IMR-90 (cell line): ENCODE measurements around the gene AUTS2. TPM values are rescaled to one million over a fixed set of nuclear protein-coding genes. Genes with fewer than 3 reads are reported as not detected.

Experiments
- ATAC-seq: fragments of 200-7000 bp; cut with Tn5 transposase; 2 replicates; pipeline ENCODE4 v1.9.1; 2020; ENCODE audit warnings: low read depth, mild to moderate bottlenecking, moderate library complexity
- BruUV-seq: library from RNA; stranded (reverse); fragments of 400-500 nt; replicated peaks from 2 replicates; lab custom pipeline; 2021; lab: Mats Ljungman, UMichigan
- CTCF ChIA-PET: fragments of 300-600 bp; formaldehyde crosslinking; extraction: SDS; loops from one replicate; lab custom pipeline; 2021; ENCODE audit warnings: antibody characterized with exemption; lab: Yijun Ruan, JAX
- POLR2A ChIA-PET: fragments of 300-600 bp; sonication (Branson Sonifier 250); formaldehyde crosslinking; loops from one replicate; lab custom pipeline; 2022; ENCODE audit warnings: antibody characterized with exemption; ENCODE audit not compliant: unreplicated experiment; lab: Charles Lee
- DNase-seq: peaks from one replicate; pipeline ENCODE4 v3.0.0; 2013
- H2AFZ ChIP-seq: replicated peaks from 2 replicates; pipeline ENCODE3; 2013; ENCODE audit warnings: low read length, mild to moderate bottlenecking; ENCODE audit not compliant: poor library complexity
- H2AK5ac ChIP-seq: 2 replicates; pipeline ENCODE4 v1.6.1; 2013; ENCODE audit warnings: low read depth, low read length, inconsistent platforms
- H2AK9ac ChIP-seq: replicated peaks from 2 replicates; pipeline ENCODE3; 2013; ENCODE audit warnings: mild to moderate bottlenecking, low read depth, low read length, moderate library complexity; ENCODE audit not compliant: poor library complexity
- H2BK120ac ChIP-seq: 2 replicates; pipeline ENCODE4 v1.6.1; 2013; ENCODE audit warnings: low read depth, low read length, inconsistent platforms
- H2BK15ac ChIP-seq: 3 replicates; pipeline ENCODE4 v1.6.1; 2013; ENCODE audit warnings: low read depth, low read length, inconsistent platforms
- H2BK20ac ChIP-seq: 2 replicates; pipeline ENCODE4 v1.6.1; 2013; ENCODE audit warnings: low read depth, mild to moderate bottlenecking, inconsistent platforms, low read length, moderate library complexity
- H2BK5ac ChIP-seq: 2 replicates; pipeline ENCODE4 v1.6.1; 2013; ENCODE audit warnings: mild to moderate bottlenecking, low read depth, low read length, inconsistent platforms; ENCODE audit not compliant: poor library complexity, severe bottlenecking
- H3K14ac ChIP-seq: replicated peaks from 2 replicates; pipeline ENCODE4 v1.6.1; 2013; ENCODE audit warnings: low read depth, low read length, inconsistent platforms
- H3K18ac ChIP-seq: 2 replicates; pipeline ENCODE4 v1.6.1; 2013; ENCODE audit warnings: low read depth, low read length, control low read depth
- H3K23ac ChIP-seq: 2 replicates; pipeline ENCODE4 v1.6.1; 2013; ENCODE audit warnings: low read depth, low read length, inconsistent platforms
- H3K27ac ChIP-seq: 2 replicates; pipeline ENCODE4 v1.5.1; 2013; ENCODE audit warnings: mild to moderate bottlenecking, control low read depth, low read length; ENCODE audit not compliant: insufficient read depth
- H3K27me3 ChIP-seq: 2 replicates; pipeline ENCODE4 v1.6.1; 2013; ENCODE audit warnings: low read length; ENCODE audit not compliant: control insufficient read depth, insufficient read depth
- H3K36me3 ChIP-seq: 2 replicates; pipeline ENCODE4 v1.6.1; 2013; ENCODE audit warnings: low read length, mixed read lengths; ENCODE audit not compliant: control insufficient read depth, insufficient read depth
- H3K4ac ChIP-seq: 2 replicates; pipeline ENCODE4 v1.6.1; 2013; ENCODE audit warnings: low read depth, low read length, inconsistent platforms
- H3K4me1 ChIP-seq: 2 replicates; pipeline ENCODE4 v1.6.1; 2013; ENCODE audit warnings: low read length, mixed read lengths; ENCODE audit not compliant: control insufficient read depth, insufficient read depth
- H3K4me2 ChIP-seq: 2 replicates; pipeline ENCODE4 v1.6.1; 2013; ENCODE audit warnings: low read depth, mild to moderate bottlenecking, control low read depth, low read length, moderate library complexity
- H3K4me3 ChIP-seq: 2 replicates; pipeline ENCODE4 v1.5.1; 2013; ENCODE audit warnings: low read depth, mild to moderate bottlenecking, control low read depth, low read length, moderate library complexity; ENCODE audit not compliant: insufficient read depth
- H3K56ac ChIP-seq: 2 replicates; pipeline ENCODE4 v1.6.1; 2013; ENCODE audit warnings: low read length, inconsistent platforms; ENCODE audit not compliant: insufficient read depth; ENCODE audit errors: extremely low read depth
- H3K79me1 ChIP-seq, 2 experiments: 2 replicates each; pipeline ENCODE4 v1.6.1; 2013; ENCODE audit warnings: low read length in 2 of 2, inconsistent platforms in 1 of 2, low read depth in 1 of 2
- H3K9ac ChIP-seq: 2 replicates; pipeline ENCODE4 v1.6.1; 2013; ENCODE audit warnings: low read depth, low read length, control low read depth
- H3K9me1 ChIP-seq: 2 replicates; pipeline ENCODE4 v1.6.1; 2013; ENCODE audit warnings: low read length, inconsistent platforms; ENCODE audit not compliant: insufficient read depth
- H3K9me3 ChIP-seq: 2 replicates; pipeline ENCODE4 v1.6.1; 2013; ENCODE audit warnings: low read length; ENCODE audit not compliant: control insufficient read depth, insufficient read depth
- H4K20me1 ChIP-seq: 2 replicates; pipeline ENCODE4 v1.6.1; 2013; ENCODE audit warnings: low read length, inconsistent platforms; ENCODE audit not compliant: insufficient read depth
- H4K5ac ChIP-seq: 2 replicates; pipeline ENCODE4 v1.6.1; 2013; ENCODE audit warnings: mild to moderate bottlenecking, low read depth, low read length, control low read depth
- H4K8ac ChIP-seq, 2 experiments: 2 replicates each; pipeline ENCODE4 v1.6.1; 2013; ENCODE audit warnings: low read depth in 2 of 2, low read length in 2 of 2, control low read depth in 1 of 2, inconsistent platforms in 1 of 2
- H4K91ac ChIP-seq: 2 replicates; pipeline ENCODE4 v1.6.1; 2013; ENCODE audit warnings: low read depth, low read length, inconsistent platforms; ENCODE audit not compliant: insufficient read depth
- BHLHE40 ChIP-seq: fragments of 150-350 bp; IDR thresholded peaks from 2 replicates; pipeline ENCODE4 v1.6.1; 2016; ENCODE audit warnings: mild to moderate bottlenecking, low read depth, low read length
- CEBPB ChIP-seq: IDR thresholded peaks from 2 replicates; pipeline ENCODE4 v1.6.1; 2012; ENCODE audit warnings: low read depth, low read length, improper control_type of control experiment
- MAFK ChIP-seq: IDR thresholded peaks from 2 replicates; pipeline ENCODE4 v1.6.1; 2012; ENCODE audit warnings: low read depth, low read length, improper control_type of control experiment
- MAZ ChIP-seq: IDR thresholded peaks from 2 replicates; pipeline ENCODE4 v1.6.1; 2012; ENCODE audit warnings: low read depth, mild to moderate bottlenecking, low read length, improper control_type of control experiment, moderate library complexity, borderline replicate concordance
- SMC3 ChIP-seq: fragments of 150-350 bp; IDR thresholded peaks from 2 replicates; pipeline ENCODE4 v1.6.1; 2016; ENCODE audit warnings: low read depth, mild to moderate bottlenecking, antibody characterized with exemption, low read length, moderate library complexity
- WGBS, 2 experiments: methylation state at CpG; one replicate each; pipeline versions ENCODE4 v1.1.5 to v1.1.7; 2013; ENCODE audit warnings: missing lambda C conversion rate in 2 of 2; ENCODE audit not compliant: insufficient read length in 1 of 2; ENCODE audit errors: extremely low coverage in 2 of 2; 5-methylcytosine and 5-hydroxymethylcytosine counted together
- dilution Hi-C: fragments of 300-500 bp; cut with HindIII; formaldehyde crosslinking; loops from one replicate; pipeline ENCODE4 v1.14.3; 2018; ENCODE audit warnings: low sequenced_read_pairs; ENCODE audit not compliant: unreplicated experiment
- in situ Hi-C: fragments of 300-500 bp; cut with MboI; formaldehyde crosslinking; loops from 3 replicates; pipeline ENCODE4 v1.14.3; 2019; ENCODE audit warnings: low sequenced_read_pairs, inconsistent platforms, mixed read lengths
- intact Hi-C: fragments of 100-400 bp; cut with micrococcal nuclease; formaldehyde crosslinking; loops from 2 replicates; pipeline ENCODE4 v1.10.0; 2022
- polyA plus RNA-seq, 3 experiments: library from polyadenylated mRNA; depleted of rRNA; stranded (reverse); fragments of >200 nt; gene quantifications; 2 replicates each; pipeline ENCODE4 v1.2.3, GENCODE V29; 2012; ENCODE audit warnings: low replicate concordance in 1 of 3
- total RNA-seq: library from RNA; depleted of rRNA; stranded (reverse); fragments of >200 nt; gene quantifications from 2 replicates; pipeline ENCODE4 v1.2.3, GENCODE V29; 2012
- TF ChIP-seq, protein P1 (sequence below): fragments of 150-350 bp; IDR thresholded peaks from 2 replicates; pipeline ENCODE4 v1.6.1; 2017; ENCODE audit warnings: mild to moderate bottlenecking, antibody characterized with exemption, low read length, low read depth

The AUTS2 gene
- total and polyA plus RNA-seq, 2 of the 4 experiments (the other 2 are of a cell fraction), result 0.90 to 3.0 TPM

DNA sequence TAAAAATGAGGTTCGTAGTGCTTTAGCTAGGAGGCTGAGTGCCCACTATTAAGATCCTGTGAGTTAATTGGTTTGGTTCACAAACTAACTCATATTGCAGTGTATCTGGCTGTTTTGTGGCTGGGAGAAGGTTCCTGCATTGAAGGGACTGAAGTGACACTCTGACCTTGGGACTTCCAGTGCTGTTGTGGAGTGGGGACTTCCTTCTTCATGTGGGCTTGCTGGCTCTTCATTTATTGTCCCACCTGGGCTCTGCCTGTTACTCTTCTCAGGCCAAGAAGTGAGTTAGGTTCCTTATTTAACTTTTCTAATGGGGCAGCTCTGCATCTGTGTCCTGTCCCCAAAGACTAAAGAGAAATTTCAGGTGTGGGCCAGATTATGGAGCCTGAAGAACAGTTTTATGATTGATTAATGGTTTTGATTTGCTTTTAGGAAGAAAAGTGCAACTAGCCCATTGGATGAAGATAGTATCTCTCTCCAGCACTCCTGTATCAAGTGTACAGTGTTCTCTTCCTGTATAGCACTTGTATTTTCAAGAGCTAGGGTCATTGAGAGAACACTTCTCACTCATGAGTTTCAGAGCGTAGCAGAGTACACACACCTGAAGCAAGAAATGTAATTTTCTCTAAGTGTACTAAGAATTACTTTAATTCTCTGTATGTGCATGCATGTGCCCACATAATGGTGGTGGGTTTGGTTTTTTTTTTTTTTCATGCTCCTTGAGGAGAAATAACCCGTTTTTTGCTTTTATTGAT, 54.8 kb downstream of the AUTS2 start:
- ATAC-seq, result no peak
- Histone ChIP-seq H2BK20ac (no peak overlapping the region), H2AFZ (no peak overlapping the region), H3K9me3 (no peaks in the 10 kb centered on the region), H3K56ac (no peak overlapping the region), H3K79me1 (no peaks in the 10 kb centered on the region), H4K20me1 (no peaks in the 10 kb centered on the region), H3K4me2 (no peak overlapping the region), H4K5ac (no peak overlapping the region), H3K36me3 (no peaks in the 10 kb centered on the region), H3K4me1 (no peaks in the 10 kb centered on the region), H3K9me1 (no peaks in the 10 kb centered on the region), H2AK5ac (no peak overlapping the region), H2BK5ac (no peak overlapping the region), H3K27ac (no peak overlapping the region), H2BK15ac (no peak overlapping the region), H3K23ac (no peak overlapping the region), H4K91ac (no peak overlapping the region), H4K8ac (no peak overlapping the region), H3K27me3 (no peaks in the 10 kb centered on the region), H3K18ac (no peak overlapping the region), H3K9ac (no peak overlapping the region), H2AK9ac (no peak overlapping the region), H3K14ac (no peak overlapping the region), H3K4me3 (no peak overlapping the region), H3K4ac (no peak overlapping the region), H2BK120ac (no peak overlapping the region)
- intact Hi-C loops (no loop called here), in situ Hi-C loops (no loop called here), dilution Hi-C loops (no loop called here)
- BruUV-seq, result no TSS peak
- WGBS, 2 experiments, result no CpG with 5 or more reads among the region's 3 CpGs
- no peak for TF ChIP-seq MAFK
- no peak for TF ChIP-seq BHLHE40
- TF ChIP-seq, protein P1, sequence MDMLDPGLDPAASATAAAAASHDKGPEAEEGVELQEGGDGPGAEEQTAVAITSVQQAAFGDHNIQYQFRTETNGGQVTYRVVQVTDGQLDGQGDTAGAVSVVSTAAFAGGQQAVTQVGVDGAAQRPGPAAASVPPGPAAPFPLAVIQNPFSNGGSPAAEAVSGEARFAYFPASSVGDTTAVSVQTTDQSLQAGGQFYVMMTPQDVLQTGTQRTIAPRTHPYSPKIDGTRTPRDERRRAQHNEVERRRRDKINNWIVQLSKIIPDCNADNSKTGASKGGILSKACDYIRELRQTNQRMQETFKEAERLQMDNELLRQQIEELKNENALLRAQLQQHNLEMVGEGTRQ, result no peak
- TF ChIP-seq SMC3, result no peak
- no peak for TF ChIP-seq CEBPB
- no peak for TF ChIP-seq MAZ
- no peak for DNase-seq
- POLR2A ChIA-PET, result no interaction called here
- CTCF ChIA-PET, result no interaction called here
